HL-60 (cell line): Measurements from ENCODE around the gene HHEX.

ENCODE experiments used
- DNase-seq, 2 experiments: peaks; one replicate each; pipeline ENCODE4 v3.0.0-alpha.2; 2010 to 2020; ENCODE audit warnings: low read depth in 1 of 2, low spot score in 1 of 2
- H3K27ac ChIP-seq: fragments of 250-450 bp; sonication (Bioruptor Pico); replicated peaks from 2 replicates; pipeline ENCODE4 v1.5.1; 2020; ENCODE audit warnings: mild to moderate bottlenecking, moderate library complexity
- H3K27me3 ChIP-seq: fragments of 250-450 bp; sonication (Bioruptor Pico); 2 replicates; pipeline ENCODE4 v1.5.1; 2021; ENCODE audit warnings: mild to moderate bottlenecking, moderate library complexity; ENCODE audit not compliant: insufficient read depth, poor library complexity, severe bottlenecking
- H3K4me3 ChIP-seq: replicated peaks from 2 replicates; pipeline ENCODE4 v1.5.1; 2011; ENCODE audit warnings: mild to moderate bottlenecking, control low read depth, low read length; ENCODE audit not compliant: insufficient read depth
- GABPA ChIP-seq: IDR thresholded peaks from 2 replicates; pipeline ENCODE4 v1.6.1; 2012; ENCODE audit warnings: low read depth
- POLR2AphosphoS5 ChIP-seq: IDR thresholded peaks from 2 replicates; pipeline ENCODE4 v1.6.1; 2012; ENCODE audit warnings: low read depth
- REST ChIP-seq: IDR thresholded peaks from 2 replicates; pipeline ENCODE4 v1.6.1; 2012; ENCODE audit warnings: low read depth; ENCODE audit not compliant: insufficient replicate concordance
- SPI1 ChIP-seq: IDR thresholded peaks from 2 replicates; pipeline ENCODE4 v1.6.1; 2012; ENCODE audit warnings: low read depth, mild to moderate bottlenecking, borderline replicate concordance
- TF ChIP-seq, protein P1 (sequence below): IDR thresholded peaks from one replicate; pipeline ENCODE4 v1.5.1; 2011; ENCODE audit warnings: low read length, control low read depth, inconsistent platforms; ENCODE audit not compliant: insufficient read depth

Gene HHEX

DNA sequence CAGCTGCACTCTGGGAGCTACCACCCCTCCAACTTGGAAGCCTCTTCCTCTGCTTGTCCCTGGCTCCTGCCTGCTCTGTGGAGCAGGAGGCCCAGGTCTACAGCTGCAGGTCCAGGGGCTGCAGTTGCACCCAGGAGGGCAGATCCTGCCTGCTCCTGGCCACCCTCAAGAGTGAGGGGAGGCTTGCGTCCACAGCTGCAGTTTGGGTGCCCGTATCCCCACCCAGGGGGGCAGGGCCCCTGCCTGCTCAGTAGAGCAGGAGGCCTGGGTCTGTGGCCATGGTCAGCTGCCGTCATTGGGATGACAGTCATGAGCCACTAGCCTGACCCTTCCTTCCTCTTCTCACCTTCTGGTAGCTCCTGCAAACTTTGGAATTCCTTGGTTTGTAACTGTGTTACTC, 25.1 kb downstream of the HHEX start:
- Histone ChIP-seq H3K4me3 (no peak overlapping the region), H3K27ac (no peak overlapping the region), H3K27me3 (no peaks in the 10 kb centered on the region)
- TF ChIP-seq SPI1 (no peak), GABPA (no peak), REST (no peak), POLR2AphosphoS5 (no peak)
- TF ChIP-seq, protein P1, sequence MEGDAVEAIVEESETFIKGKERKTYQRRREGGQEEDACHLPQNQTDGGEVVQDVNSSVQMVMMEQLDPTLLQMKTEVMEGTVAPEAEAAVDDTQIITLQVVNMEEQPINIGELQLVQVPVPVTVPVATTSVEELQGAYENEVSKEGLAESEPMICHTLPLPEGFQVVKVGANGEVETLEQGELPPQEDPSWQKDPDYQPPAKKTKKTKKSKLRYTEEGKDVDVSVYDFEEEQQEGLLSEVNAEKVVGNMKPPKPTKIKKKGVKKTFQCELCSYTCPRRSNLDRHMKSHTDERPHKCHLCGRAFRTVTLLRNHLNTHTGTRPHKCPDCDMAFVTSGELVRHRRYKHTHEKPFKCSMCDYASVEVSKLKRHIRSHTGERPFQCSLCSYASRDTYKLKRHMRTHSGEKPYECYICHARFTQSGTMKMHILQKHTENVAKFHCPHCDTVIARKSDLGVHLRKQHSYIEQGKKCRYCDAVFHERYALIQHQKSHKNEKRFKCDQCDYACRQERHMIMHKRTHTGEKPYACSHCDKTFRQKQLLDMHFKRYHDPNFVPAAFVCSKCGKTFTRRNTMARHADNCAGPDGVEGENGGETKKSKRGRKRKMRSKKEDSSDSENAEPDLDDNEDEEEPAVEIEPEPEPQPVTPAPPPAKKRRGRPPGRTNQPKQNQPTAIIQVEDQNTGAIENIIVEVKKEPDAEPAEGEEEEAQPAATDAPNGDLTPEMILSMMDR, result no peak
- no peak for DNase-seq

- DNase-seq, result no peak
- Histone ChIP-seq H3K27ac (no peak overlapping the region), H3K4me3 (no peak overlapping the region), H3K27me3 (no peaks in the 10 kb centered on the region)
- TF ChIP-seq POLR2AphosphoS5 (no peak), GABPA (no peak), REST (no peak), SPI1 (no peak)
- TF ChIP-seq, protein P1, result no peak
Measured at GRCh38 chr10:92719991-92720830, 30.5 kb downstream of the HHEX start.

GRCh38 chr10:92720831-92721165, 31.0 kb downstream of the HHEX start:
- DNase-seq, result no peak
- Histone ChIP-seq H3K27ac (no peak overlapping the region), H3K27me3 (no peaks in the 10 kb centered on the region), H3K4me3 (no peak overlapping the region)
- TF ChIP-seq, protein P1, result no peak

GRCh38 chr10:92722349-92722748, 32.6 kb downstream of the HHEX start:
- no peaks in the 10 kb centered on the region for H3K27me3 ChIP-seq
- no peak overlapping the region for H3K4me3 ChIP-seq
- no peak for TF ChIP-seq SPI1
- TF ChIP-seq GABPA, result no peak
- TF ChIP-seq REST, result no peak
- TF ChIP-seq, protein P1, result no peak
- no peak for TF ChIP-seq POLR2AphosphoS5

More at GRCh38 chr10:92722349-92722748, 32.6 kb downstream of the HHEX start:
- H3K27ac ChIP-seq, result no peak overlapping the region
- no peak for DNase-seq
